B cell (primary cell): ENCODE data around the gene AFTPH.

Experiments
- EZH2 ChIP-seq: IDR thresholded peaks from 2 replicates; pipeline ENCODE4 v1.6.1; 2012; ENCODE audit warnings: borderline replicate concordance, low read depth, mild to moderate bottlenecking, moderate library complexity, low read length; ENCODE audit not compliant: insufficient read depth, poor library complexity, severe bottlenecking
- TF ChIP-seq, protein P1 (sequence below): fragments of 200-600 bp; IDR thresholded peaks from one replicate; pipeline ENCODE4 v1.8.0; 2022; ENCODE audit warnings: antibody characterized with exemption, mild to moderate bottlenecking

DNA sequence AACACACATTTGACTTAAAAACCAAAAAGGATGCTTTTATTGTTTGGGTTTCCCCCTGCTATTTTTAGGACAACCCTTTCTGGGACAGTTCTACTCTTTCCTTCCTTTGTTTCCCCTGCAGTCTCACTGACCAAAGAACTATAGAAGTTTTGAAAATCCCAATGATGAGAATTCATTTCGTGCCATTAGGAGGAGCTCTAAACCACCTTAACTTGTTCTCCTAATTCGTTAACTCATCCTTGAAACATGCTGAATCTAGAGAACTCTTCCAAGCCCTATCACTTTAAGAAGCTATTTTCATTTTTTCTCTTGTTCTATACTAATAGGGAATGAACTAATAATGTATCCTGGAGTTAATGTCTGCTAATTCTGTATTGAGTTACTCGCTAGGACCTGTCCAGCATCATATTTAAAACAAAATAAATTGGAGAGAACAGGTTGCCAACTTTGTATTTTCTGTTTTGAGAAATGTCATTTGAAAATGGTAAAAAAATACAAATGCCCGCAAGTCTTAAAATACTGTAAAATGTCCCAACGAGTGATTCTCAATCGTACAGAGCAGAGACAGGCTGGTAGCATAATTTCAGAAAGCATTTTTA is 62.9 kb downstream of the AFTPH start:
- TF ChIP-seq, protein P1, sequence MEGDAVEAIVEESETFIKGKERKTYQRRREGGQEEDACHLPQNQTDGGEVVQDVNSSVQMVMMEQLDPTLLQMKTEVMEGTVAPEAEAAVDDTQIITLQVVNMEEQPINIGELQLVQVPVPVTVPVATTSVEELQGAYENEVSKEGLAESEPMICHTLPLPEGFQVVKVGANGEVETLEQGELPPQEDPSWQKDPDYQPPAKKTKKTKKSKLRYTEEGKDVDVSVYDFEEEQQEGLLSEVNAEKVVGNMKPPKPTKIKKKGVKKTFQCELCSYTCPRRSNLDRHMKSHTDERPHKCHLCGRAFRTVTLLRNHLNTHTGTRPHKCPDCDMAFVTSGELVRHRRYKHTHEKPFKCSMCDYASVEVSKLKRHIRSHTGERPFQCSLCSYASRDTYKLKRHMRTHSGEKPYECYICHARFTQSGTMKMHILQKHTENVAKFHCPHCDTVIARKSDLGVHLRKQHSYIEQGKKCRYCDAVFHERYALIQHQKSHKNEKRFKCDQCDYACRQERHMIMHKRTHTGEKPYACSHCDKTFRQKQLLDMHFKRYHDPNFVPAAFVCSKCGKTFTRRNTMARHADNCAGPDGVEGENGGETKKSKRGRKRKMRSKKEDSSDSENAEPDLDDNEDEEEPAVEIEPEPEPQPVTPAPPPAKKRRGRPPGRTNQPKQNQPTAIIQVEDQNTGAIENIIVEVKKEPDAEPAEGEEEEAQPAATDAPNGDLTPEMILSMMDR, result peak; percentile 88
- TF ChIP-seq EZH2, result no peak
